Testis (tissue), 3 donors: ENCODE measurements around the gene RABL3. TPM values are rescaled to one million over a fixed set of nuclear protein-coding genes. Genes with fewer than 3 reads are reported as not detected.
"Not testable (repeated sequence)": the region's sequence is repeated elsewhere in the genome, so short reads cannot be mapped to it uniquely, and the experiment has no call there.

Source experiments
- DNase-seq: peaks from one replicate; pipeline ENCODE4 v3.0.0-alpha.2; 2019
- H3K27ac ChIP-seq, 2 donors: fragments of 200-600 bp; sonication (generic); one replicate each; pipeline ENCODE4 v1.5.1; 2019
- H3K27me3 ChIP-seq: fragments of 200-600 bp; sonication (generic); one replicate; pipeline ENCODE4 v1.5.1; 2019
- H3K36me3 ChIP-seq: fragments of 200-600 bp; sonication (generic); one replicate; pipeline ENCODE4 v1.5.1; 2017; ENCODE audit warnings: low read depth; ENCODE audit errors: missing control alignments
- H3K4me1 ChIP-seq: fragments of 200-600 bp; sonication (generic); one replicate; pipeline ENCODE4 v1.5.1; 2019
- H3K4me3 ChIP-seq, 2 donors: fragments of 200-600 bp; sonication (generic); one replicate each; pipeline ENCODE4 v1.5.1; 2017 to 2019
- H3K9me3 ChIP-seq: fragments of 200-600 bp; sonication (generic); one replicate; pipeline ENCODE4 v1.5.1; 2017
- POLR2A ChIP-seq: fragments of 450-650 bp; IDR thresholded peaks from one replicate; pipeline ENCODE4 v1.6.1; 2017; ENCODE audit warnings: antibody characterized with exemption, mild to moderate bottlenecking, moderate library complexity
- WGBS, 2 donors: methylation state at CpG; one replicate each; pipeline ENCODE4 v1.1.5; 2018; 5-methylcytosine and 5-hydroxymethylcytosine counted together
- intact Hi-C: fragments of 100-400 bp; cut with DNase I; formaldehyde crosslinking; loops from one replicate; pipeline ENCODE4 v1.15.1; 2023; ENCODE audit warnings: low total_unique reads
- polyA plus RNA-seq: library from polyadenylated mRNA; stranded (reverse); fragments of 350-450 nt; fragmentation: Illumina TruSeq; extraction: RNeasy Lipid Tissue Mini Kit (QIAGEN cat#74804); gene quantifications from one replicate; pipeline ENCODE4 v1.2.3, GENCODE V29; 2014; ENCODE audit warnings: low read depth, low replicate concordance; ENCODE audit not compliant: insufficient read depth
- small RNA-seq, 2 donors: library from RNA; depleted of rRNA; stranded (forward); fragments of <200 nt; gene quantifications; one replicate each; pipeline ENCODE3, GENCODE V24; 2016
- total RNA-seq, 2 donors: library from RNA; depleted of rRNA; stranded (reverse); fragments of >200 nt; gene quantifications; one replicate each; pipeline ENCODE4 v1.2.3, GENCODE V29; 2016
- TF ChIP-seq, protein P1 (sequence below), 3 experiments: fragments of 450-650 bp in 2 of 3; fragments of 200-600 bp in 1 of 3; sonication (generic) in 1 of 3; IDR thresholded peaks; one replicate each; pipeline ENCODE4 v1.5.1; 2016 to 2019; ENCODE audit warnings: antibody characterized with exemption in 3 of 3, mild to moderate bottlenecking in 2 of 3, moderate library complexity in 1 of 3

RABL3 gene
- total and polyA plus RNA-seq, 3 donors from 2014 or later: 11.1 to 19.6 (median 11.3) TPM

DNA sequence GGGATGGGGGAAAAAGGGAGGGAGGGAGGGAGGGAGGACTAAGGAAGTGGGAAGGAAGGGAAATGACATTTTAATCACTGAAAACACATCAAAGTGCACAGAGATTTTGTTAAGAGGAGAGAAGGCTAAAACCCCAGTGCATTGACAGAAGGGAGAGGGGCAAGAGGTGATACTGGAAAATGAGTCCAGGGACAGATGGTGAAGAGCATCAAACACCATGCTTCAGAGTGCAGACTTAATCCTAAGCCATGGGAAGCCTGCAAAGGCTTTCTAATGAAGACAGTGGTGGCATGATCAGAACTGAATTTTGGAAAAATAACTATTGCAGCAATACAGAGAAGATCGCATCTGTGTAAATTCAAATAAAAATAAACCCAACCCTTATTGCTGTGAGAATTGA, 102.1 kb downstream of the RABL3 start:
- no peak for TF ChIP-seq POLR2A
- TF ChIP-seq, protein P1, sequence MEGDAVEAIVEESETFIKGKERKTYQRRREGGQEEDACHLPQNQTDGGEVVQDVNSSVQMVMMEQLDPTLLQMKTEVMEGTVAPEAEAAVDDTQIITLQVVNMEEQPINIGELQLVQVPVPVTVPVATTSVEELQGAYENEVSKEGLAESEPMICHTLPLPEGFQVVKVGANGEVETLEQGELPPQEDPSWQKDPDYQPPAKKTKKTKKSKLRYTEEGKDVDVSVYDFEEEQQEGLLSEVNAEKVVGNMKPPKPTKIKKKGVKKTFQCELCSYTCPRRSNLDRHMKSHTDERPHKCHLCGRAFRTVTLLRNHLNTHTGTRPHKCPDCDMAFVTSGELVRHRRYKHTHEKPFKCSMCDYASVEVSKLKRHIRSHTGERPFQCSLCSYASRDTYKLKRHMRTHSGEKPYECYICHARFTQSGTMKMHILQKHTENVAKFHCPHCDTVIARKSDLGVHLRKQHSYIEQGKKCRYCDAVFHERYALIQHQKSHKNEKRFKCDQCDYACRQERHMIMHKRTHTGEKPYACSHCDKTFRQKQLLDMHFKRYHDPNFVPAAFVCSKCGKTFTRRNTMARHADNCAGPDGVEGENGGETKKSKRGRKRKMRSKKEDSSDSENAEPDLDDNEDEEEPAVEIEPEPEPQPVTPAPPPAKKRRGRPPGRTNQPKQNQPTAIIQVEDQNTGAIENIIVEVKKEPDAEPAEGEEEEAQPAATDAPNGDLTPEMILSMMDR (IDR thresholded peaks at IDR 0.05): no peak
- DNase-seq: no peak
- 83 to 98% methylated on average over 1 of the region's 1 CpG for WGBS, 2 donors

DNA sequence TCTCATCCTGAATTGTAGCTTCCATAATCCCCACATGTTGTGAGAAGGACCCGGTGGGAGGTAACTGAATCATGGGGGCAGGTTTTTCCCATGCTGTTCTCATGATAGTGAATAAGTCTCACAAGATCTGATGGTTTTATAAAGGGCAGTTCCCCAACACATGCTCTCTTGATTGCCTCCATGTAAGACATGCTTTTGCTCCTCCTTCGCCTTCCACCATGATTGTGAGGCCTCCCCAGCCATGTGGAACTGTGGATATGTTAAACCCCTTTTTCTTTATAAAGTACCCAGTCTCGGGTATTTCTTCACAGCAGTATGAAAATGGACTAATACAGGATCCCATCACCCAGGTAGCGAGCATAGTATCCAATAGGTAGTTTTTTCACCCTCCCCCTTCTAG, 103.5 kb downstream of the RABL3 start:
- H3K9me3 ChIP-seq, H3K27me3 ChIP-seq, DNase-seq, H3K36me3 ChIP-seq, intact Hi-C loops, H3K27ac ChIP-seq, H3K4me1 ChIP-seq, H3K4me3 ChIP-seq: not testable (repeated sequence)
- WGBS, 2 donors: 93 to 95% methylated on average over 4 of the region's 4 CpGs

More for the DNA sequence above, 102.1 kb downstream of the RABL3 start:
- Histone ChIP-seq H3K4me1 (no peaks in the 10 kb centered on the region), H3K4me3 (no peak overlapping the region), H3K27me3 (no peaks in the 10 kb centered on the region), H3K36me3 (no peaks in the 10 kb centered on the region), H3K27ac (no peak overlapping the region), H3K9me3 (no peaks in the 10 kb centered on the region)
- intact Hi-C loops: no loop called here

DNA sequence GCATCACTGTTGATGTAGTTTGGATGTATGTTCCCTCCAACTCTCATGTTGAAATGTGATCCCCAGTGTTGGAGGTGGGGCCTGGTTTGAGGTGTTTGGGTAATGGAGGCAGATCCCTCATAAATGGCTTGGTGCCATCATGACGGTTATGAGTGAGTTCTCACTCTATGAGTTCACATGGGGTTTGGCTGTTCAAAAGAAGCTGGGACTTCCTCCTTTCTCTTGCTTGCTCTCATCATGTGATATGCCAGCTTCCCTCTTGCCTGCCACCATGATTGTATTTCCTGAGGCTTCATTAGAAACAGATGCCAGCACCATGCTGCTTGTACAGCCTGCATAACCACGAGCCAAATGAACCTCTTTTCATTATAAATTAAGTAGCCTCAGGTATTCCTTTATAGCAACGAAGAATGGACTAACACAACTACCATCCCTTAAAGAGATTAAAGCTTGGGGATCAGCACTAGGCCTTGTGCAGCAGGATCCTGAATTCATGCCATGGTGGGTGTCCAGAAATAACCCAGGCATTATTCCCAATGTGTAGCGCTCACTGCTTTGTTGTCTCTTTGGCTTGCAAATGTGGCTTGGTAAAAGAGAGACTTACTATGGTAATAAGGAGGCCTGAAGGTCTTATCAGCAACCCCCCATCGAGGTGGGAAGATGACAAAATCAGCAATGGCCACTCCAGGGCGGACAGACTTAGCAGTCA, 104.3 kb downstream of the RABL3 start:
- 93 to 97% methylated on average over 6 of the region's 6 CpGs for WGBS, 2 donors
- Histone ChIP-seq H3K36me3 (no peaks in the 10 kb centered on the region), H3K4me3 (no peak overlapping the region), H3K27ac (no peak overlapping the region), H3K4me1 (no peaks in the 10 kb centered on the region), H3K9me3 (no peaks in the 10 kb centered on the region), H3K27me3 (no peaks in the 10 kb centered on the region)
- TF ChIP-seq, protein P1 (IDR thresholded peaks at IDR 0.05): no peak
- TF ChIP-seq POLR2A: no peak
- DNase-seq: no peak
- intact Hi-C loops: no loop called here

DNA sequence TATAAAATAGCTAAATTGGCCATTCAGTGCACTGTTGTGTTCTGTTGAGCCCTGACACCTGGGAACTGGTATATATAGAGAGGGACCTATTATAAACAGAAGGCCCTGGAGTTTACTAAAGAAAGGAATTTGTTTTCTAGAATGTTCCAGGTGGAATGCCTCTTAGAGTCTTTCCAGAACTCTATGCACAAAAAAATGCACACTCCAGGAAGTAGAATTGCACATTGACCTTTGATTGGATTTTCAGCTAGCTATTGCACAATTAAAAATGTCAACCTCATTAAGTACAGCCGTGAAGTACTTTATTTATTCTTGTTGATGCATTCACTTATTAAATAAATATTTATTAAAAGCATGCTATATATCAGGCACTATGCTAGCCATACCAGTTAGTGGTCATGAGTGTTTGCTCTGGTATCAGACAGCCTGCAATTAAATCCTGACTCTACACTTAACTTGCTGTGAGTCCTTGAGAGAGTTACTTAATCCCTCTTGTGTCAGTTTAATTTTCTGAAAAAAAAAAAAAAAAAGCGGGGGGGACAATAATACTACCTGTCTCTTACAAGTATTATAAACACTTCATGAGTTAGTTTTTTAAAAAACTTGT, 105.4 kb downstream of the RABL3 start:
- H3K9me3 ChIP-seq: no peaks in the 10 kb centered on the region
- intact Hi-C loops: no loop called here
- 85 to 86% methylated on average over 2 of the region's 2 CpGs for WGBS, 2 donors
- DNase-seq: no peak
- H3K4me1 ChIP-seq: no peaks in the 10 kb centered on the region
- no peak for TF ChIP-seq POLR2A
- TF ChIP-seq, protein P1 (IDR thresholded peaks at IDR 0.05): no peak
- H3K27ac ChIP-seq: no peak overlapping the region
- H3K4me3 ChIP-seq: no peak overlapping the region
- no peaks in the 10 kb centered on the region for H3K27me3 ChIP-seq
- H3K36me3 ChIP-seq: no peaks in the 10 kb centered on the region

Small RNA genes lying within 50 kb of the gene (small RNA-seq; reads per million reads assigned to genes)
- gene MTCO1P29: 0 reads per million in 2 donors
- 0 reads per million in 2 donors for gene MTCO2P29

Other genes with a start within 250 kb of the RABL3 start
- 100 to 1,000 TPM; 113 to 117 TPM for gene NDUFB4, start 146.2 kb downstream of the RABL3 start, total RNA-seq
- gene NDUFB4, start 146.2 kb downstream of the RABL3 start, polyA plus RNA-seq: 279 TPM
- gene HGD, start 60.3 kb downstream of the RABL3 start, total RNA-seq: 1 to 10 TPM; 1.2 to 1.4 TPM
- gene HGD, start 60.3 kb downstream of the RABL3 start, polyA plus RNA-seq: 1.6 TPM
- gene GTF2E1, start 228 bp upstream of the RABL3 start, total RNA-seq: 10 to 100 TPM; 23.6 to 32.2 TPM
- gene GTF2E1, start 228 bp upstream of the RABL3 start, polyA plus RNA-seq: 26.0 TPM
- 10 to 100 TPM; 10.0 to 12.1 TPM for gene STXBP5L, start 165.7 kb upstream of the RABL3 start, total RNA-seq
- 2.3 TPM for gene STXBP5L, start 165.7 kb upstream of the RABL3 start, polyA plus RNA-seq